ENCODE results near the gene TMCC1.
"Not testable (repeated sequence)": the region's sequence is repeated elsewhere in the genome, so short reads cannot be mapped to it uniquely, and the experiment has no call there.

TMCC1 gene

GRCh38 chr3:129769616-129770015 is 123.9 kb downstream of the TMCC1 start:
- DNase-seq (ENCODE audit: low spot score): no peak

- DNase-seq (ENCODE audit: low spot score): no peak
Observed at GRCh38 chr3:129768728-129769127, 124.8 kb downstream of the TMCC1 start.

DNA sequence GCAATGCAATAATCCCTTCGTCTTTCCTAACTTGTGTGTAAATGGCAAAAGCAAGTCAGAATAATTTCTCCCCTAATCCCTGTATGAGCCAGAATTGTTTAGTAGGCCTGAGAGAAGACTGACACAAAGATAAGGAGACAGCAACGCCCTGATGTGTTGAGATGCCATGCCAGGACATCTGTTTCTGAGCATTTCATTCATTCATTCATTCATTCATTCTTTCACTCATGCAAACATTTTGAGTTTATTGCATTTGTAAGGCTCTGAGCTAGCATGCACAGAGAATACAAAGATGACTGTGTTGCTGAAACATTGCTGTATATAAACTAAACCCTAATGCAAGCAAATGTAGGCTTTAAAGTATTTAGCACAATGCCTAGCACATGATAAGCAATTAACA is 127.4 kb downstream of the TMCC1 start:
- DNase-seq (ENCODE audit: low spot score): no peak

DNA sequence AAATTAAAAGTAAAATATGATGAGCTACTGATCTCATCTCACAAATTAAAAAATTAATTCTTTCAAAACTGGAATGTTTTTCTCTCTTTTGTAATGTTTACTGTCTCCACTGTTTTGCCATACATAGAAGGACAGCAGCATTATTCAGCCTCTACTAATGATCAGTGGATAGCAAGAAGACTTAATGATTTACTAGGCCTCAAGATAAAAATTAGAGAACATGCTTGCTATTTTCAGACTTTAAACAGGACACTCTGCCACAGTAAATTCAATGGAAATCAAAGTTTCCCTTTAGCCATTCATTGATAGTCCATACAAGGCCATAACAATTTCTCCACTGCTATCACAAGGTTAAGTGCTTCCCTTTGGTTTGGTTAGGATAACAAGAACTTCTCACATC is 129.4 kb downstream of the TMCC1 start:
- DNase-seq (ENCODE audit: low spot score): no peak

- DNase-seq (ENCODE audit: low spot score): no peak
Observed at GRCh38 chr3:129758785-129759320, 134.7 kb downstream of the TMCC1 start.

- DNase-seq (ENCODE audit: low spot score): no peak
Observed at GRCh38 chr3:129758306-129758705, 135.2 kb downstream of the TMCC1 start.

GRCh38 chr3:129756871-129757270 is 136.6 kb downstream of the TMCC1 start:
- DNase-seq (ENCODE audit: low spot score): no peak

DNA sequence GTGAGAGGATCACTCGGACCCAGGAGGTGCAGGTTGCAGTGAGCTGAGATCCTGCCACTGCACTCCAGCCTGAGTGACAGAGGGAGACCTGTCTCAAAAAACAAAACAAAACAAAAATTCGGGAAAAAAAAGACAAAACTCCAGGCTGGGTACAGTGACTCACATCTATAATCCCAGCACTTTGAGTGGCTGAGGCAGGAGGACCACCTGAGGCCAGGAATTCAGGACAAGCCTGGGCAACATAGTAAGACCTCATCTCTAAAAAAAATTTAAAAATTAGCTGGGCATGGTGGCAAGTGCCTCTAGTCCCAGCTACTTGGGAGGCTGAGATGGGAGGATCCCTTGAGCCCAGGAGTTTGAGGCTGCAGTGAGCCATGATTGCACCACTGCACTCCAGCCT is 142.4 kb downstream of the TMCC1 start:
- not testable (repeated sequence) for DNase-seq (ENCODE audit: low spot score)

- no peak for DNase-seq (ENCODE audit: low spot score)
Observed at GRCh38 chr3:129749692-129750091, 143.8 kb downstream of the TMCC1 start.

- DNase-seq (ENCODE audit: low spot score): no peak
Observed at GRCh38 chr3:129747992-129748391, 145.5 kb downstream of the TMCC1 start.

DNA sequence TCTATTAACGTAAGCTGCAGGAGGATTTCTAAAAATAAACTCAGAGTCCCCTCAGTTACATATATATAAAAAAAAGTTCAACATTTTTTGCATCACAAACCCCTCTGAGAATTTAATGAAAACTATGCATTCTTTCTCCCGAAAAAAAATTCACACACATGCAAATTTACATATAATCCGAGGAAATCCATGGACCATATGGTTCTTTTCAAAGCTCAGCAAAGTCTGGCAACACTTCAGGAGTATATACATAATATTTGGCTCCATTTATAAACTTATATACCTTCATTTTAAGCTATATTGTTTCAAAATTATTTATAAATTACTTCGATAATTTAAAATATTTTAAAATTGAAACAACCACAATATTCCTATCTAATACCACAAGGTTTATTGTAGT is 146.4 kb downstream of the TMCC1 start:
- no peak for DNase-seq (ENCODE audit: low spot score)

DNA sequence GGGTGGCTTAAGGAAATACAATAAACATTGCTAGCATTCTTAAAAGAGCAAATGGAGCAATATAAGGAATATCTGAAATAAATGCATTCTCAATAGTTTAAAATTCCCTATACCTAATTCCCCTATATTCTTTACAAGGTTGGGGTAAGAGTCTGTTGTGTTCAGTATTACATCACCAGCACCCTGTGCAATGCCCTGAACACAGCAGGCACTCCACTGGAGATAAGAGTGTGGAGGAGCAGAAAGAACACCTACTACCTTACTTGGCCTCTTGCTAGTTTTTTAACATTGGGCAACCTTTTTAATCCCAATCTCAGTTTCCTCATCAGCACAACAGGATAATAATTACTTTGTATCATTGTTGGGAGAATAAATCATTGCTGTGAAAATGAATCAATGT is 146.9 kb downstream of the TMCC1 start:
- no peak for DNase-seq (ENCODE audit: low spot score)

- no peak for DNase-seq (ENCODE audit: low spot score)
Observed at GRCh38 chr3:129745253-129745652, 148.3 kb downstream of the TMCC1 start.

GRCh38 chr3:129741794-129742193 is 151.7 kb downstream of the TMCC1 start:
- DNase-seq (ENCODE audit: low spot score): no peak

- no peak for DNase-seq (ENCODE audit: low spot score)
Observed at GRCh38 chr3:129740090-129740489, 153.4 kb downstream of the TMCC1 start.

DNA sequence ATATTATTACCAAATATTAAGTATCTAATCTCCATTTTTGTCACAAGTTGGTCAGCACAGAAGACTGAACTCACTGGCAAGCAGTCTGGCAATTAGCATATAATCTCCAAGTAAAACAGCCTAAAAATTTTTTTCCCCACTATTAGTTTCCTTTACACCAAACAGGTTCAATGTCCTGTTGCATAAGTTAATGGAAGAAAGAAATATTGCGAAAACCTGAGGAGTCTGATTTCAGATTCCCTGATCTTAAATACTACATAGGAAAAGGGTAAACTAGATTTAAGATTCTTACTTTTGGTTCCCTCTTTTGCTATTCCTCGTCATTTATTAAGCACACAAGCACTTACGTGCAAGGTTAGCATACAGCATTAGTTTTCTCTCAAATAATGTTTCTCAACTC is 153.9 kb downstream of the TMCC1 start:
- DNase-seq (ENCODE audit: low spot score): no peak

GRCh38 chr3:129738172-129738571 is 155.3 kb downstream of the TMCC1 start:
- no peak for DNase-seq (ENCODE audit: low spot score)

DNA sequence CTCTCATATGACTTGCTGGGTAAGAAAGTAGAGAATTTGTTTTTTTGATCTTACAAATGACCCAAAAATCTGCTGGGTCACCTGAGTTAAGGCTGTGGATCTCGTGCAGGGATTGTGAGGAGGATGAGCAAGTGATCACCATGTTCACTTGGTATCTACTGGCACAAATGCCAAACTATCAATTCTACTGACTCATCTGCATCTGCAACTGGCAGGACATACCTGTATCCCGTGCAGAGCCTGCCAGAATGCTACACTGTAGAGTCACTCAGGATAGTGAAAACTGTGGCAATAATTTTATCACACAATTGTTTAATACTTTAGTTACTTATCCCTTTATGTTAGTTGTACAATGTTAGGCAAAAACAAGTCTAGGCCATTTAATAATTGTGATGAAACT is 157.4 kb downstream of the TMCC1 start:
- no peak for DNase-seq (ENCODE audit: low spot score)

DNA sequence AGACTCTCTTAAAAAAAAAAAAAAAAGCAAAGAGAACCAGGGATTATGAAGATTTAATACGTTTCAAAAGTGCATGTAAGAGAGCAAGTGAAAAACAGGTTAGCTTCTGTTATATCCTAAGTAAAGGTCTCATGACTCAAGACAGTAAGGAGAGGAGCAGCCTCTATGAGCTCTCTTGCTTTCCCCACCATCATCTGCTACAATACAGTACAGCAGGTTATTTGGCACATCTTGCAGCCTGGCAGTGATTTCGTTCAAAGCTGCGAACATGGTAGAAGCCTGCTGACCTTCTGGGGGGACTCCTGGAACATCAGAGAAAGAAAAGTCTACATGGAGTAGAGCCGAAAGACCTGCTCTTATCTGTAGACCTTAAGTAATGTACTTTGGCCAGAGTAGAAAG is 157.9 kb downstream of the TMCC1 start:
- DNase-seq (ENCODE audit: low spot score): no peak

DNA sequence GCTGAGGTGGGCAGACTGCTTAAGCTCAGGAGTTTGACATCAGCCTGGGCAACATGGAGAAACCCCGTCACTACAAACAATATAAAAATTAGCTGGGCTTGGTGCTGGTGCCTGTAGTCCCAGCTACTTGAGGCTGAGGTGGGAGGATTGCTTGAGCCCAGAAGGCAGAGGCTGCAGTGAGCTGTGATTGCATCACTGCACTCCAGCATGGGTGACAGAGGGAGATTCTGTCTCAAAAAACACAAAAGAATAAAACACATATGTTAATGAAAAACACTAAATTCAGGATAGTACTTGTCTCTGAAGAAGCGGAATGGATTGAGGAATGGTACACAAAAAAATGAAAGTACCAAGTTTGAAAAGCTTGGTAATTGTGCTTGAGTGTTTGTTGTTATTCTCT is 159.1 kb downstream of the TMCC1 start:
- no peak for DNase-seq (ENCODE audit: low spot score)

DNA sequence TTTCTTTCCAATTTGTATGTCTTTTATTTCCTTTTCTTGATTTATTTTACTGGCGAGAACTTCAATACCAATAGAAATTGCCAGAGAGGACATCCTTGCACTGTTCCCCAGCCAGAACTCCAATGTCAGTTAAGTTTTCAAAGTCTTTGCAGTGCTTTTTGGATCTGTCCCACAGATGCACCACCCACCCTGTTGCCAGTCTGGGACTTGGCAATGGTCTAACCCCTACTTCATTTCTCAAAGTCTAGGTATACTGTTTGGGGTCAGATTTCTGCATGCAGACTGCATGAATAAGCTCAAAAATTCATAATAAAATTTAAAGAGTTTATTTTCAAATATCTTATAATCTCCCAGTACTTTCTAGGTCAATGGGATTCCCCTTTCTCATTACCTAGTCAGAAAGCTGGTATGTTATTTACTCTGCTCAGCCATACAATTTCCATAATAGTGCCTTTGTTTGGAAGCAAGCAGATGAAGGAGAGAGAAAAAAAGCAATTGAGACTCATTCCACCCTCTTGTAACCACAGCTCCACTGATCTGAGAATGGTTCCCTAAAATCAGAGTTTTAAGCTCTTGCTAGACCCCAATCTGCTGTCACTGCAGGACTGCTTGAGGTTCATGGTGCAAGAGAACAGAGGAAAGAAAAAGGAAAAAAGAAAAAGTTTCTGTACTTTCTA is 161.2 kb downstream of the TMCC1 start:
- no peak for DNase-seq (ENCODE audit: low spot score)

DNA sequence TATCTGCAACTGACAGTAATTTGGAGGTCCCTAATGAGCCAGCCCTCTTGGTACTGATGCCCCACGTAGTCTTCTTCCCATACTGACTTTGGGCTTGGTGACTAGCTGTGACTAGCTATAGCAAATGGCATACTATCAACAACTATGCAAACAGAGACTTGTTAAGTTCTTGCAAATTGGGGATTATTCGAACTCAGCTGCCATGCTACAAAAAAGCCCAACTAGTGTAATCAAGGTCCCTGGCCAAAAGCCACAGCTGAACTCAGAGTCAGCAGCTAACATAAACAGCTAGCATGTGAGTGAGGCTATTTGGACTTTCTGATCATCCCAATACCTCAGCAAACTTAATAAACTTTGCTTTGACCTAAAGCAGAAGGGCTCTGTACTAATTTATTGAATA is 165.8 kb downstream of the TMCC1 start:
- no peak for DNase-seq (ENCODE audit: low spot score)

DNA sequence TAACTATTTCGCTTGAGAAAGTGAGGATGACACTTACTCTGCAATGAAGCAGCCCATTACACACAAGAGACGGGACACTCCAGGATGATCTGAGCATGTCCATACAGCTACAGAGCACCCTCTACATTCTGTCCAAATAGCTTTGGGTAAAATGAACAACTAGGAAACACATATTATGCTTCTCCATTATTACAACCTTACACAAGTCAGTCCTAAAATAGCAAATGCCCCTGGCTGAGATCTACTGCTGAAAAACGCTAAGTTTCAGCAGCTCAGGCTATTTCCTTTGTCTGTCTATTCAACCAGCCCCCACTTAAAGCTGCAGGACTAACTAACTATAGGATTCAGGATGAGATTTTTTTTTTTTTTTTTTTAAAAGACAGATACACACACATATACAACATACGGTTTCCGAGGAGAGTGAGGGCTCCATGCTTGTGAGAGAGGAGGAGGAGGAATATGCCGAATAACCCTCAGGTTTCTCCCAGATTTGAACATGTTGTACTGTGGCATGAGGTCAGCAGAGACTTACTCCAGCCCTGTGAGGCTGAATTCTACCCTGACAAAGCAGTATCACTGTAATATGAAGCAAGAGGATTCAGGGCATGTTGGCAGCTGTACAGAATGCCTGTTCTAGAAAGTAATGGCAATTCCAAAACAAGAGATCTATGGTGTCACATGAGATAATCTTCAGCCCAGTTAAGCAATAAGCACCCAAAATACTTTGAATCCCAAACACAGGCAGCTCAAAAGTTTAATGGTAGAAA is 169.8 kb downstream of the TMCC1 start:
- no peak for DNase-seq (ENCODE audit: low spot score)

DNA sequence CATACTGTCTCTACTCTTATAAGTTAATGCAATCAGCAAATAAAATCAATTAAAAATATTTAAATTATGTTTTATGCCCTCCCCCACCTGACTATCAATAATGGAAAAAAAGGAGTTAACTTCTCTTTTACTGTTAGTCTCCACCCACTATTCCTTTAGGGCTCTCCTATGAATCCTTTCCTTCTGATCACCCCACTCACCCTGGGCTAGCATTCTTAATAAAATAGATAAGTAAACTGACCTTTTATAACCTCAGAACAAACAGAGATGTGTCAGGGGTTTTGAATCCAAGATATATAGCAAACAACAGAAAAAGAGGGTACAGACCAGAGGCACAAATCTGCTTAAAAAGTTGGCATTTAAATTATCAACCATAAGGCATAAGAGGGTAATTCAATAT is 171.0 kb downstream of the TMCC1 start:
- DNase-seq (ENCODE audit: low spot score): no peak
